HG03108 (cell line): ENCODE measurements around the gene CDKN2AIPNL.
"Not testable (repeated sequence)": the region's sequence is repeated elsewhere in the genome, so short reads cannot be mapped to it uniquely, and the experiment has no call there.

Source experiments
- ATAC-seq: cut with Tn5 transposase; IDR thresholded peaks from one replicate; pipeline ENCODE4 v1.9.1; 2021; ENCODE audit warnings: moderate library complexity; ENCODE audit not compliant: unreplicated experiment

The CDKN2AIPNL gene

GRCh38 chr5:134438721-134439123 is 27.0 kb upstream of the CDKN2AIPNL start:
- no peak for ATAC-seq

- ATAC-seq = no peak
Observed at GRCh38 chr5:134437847-134438581, 26.3 kb upstream of the CDKN2AIPNL start.

- ATAC-seq = peak; percentile 15
Observed at GRCh38 chr5:134437340-134437846, 25.7 kb upstream of the CDKN2AIPNL start.

- ATAC-seq = peak; percentile 85
Observed at GRCh38 chr5:134436523-134437339, 25.1 kb upstream of the CDKN2AIPNL start.

- ATAC-seq = no peak
Observed at GRCh38 chr5:134435560-134435959, 23.9 kb upstream of the CDKN2AIPNL start.

GRCh38 chr5:134432677-134433359 is 21.1 kb upstream of the CDKN2AIPNL start:
- ATAC-seq = no peak

GRCh38 chr5:134432174-134432573 is 20.5 kb upstream of the CDKN2AIPNL start:
- no peak for ATAC-seq

- ATAC-seq = no peak
Observed at GRCh38 chr5:134430001-134430569, 18.4 kb upstream of the CDKN2AIPNL start.

- no peak for ATAC-seq
Observed at GRCh38 chr5:134427540-134428041, 15.9 kb upstream of the CDKN2AIPNL start.

- no peak for ATAC-seq
Observed at GRCh38 chr5:134426361-134426760, 14.7 kb upstream of the CDKN2AIPNL start.

- ATAC-seq = no peak
Observed at GRCh38 chr5:134423376-134423775, 11.7 kb upstream of the CDKN2AIPNL start.

GRCh38 chr5:134422791-134423365 is 11.2 kb upstream of the CDKN2AIPNL start:
- ATAC-seq = no peak

- ATAC-seq = not testable (repeated sequence)
Observed at GRCh38 chr5:134421038-134421437, 9.4 kb upstream of the CDKN2AIPNL start.

- no peak for ATAC-seq
Observed at GRCh38 chr5:134420343-134420742, 8.7 kb upstream of the CDKN2AIPNL start.

GRCh38 chr5:134418958-134419357 is 7.3 kb upstream of the CDKN2AIPNL start:
- no peak for ATAC-seq

GRCh38 chr5:134417707-134418106 is 6.0 kb upstream of the CDKN2AIPNL start:
- no peak for ATAC-seq

GRCh38 chr5:134413046-134413445 is 1.4 kb upstream of the CDKN2AIPNL start:
- ATAC-seq = no peak

GRCh38 chr5:134411228-134411545 is 494 bp downstream of the CDKN2AIPNL start:
- no peak for ATAC-seq

- ATAC-seq = no peak
Observed at GRCh38 chr5:134410822-134411221, 859 bp downstream of the CDKN2AIPNL start.

- ATAC-seq = no peak
Observed at GRCh38 chr5:134409321-134409720, 2.4 kb downstream of the CDKN2AIPNL start.

GRCh38 chr5:134406390-134406789 is 5.3 kb downstream of the CDKN2AIPNL start:
- no peak for ATAC-seq
